Activated CD4-positive, alpha-beta memory T cell treated with anti-CD3 and anti-CD28 coated beads, Interleukin-2, amount 10 ng/mL, durations not matched to agents 7 days and 5 days (primary cell): ENCODE results near the gene FAM50A. TPM values are rescaled to one million over a fixed set of nuclear protein-coding genes. Genes with fewer than 3 reads are reported as not detected.
A peak's percentile ranks its signal among the peaks of the same experiment; 100 is the strongest.
"Not testable (repeated sequence)": the region's sequence is repeated elsewhere in the genome, so short reads cannot be mapped to it uniquely, and the experiment has no call there.

Experiments
- CTCF ChIA-PET: fragments of 350-600 bp; sonication (Branson Sonifier 250); formaldehyde crosslinking; loops from one replicate; lab custom pipeline; 2021; ENCODE audit warnings: antibody characterized with exemption, inconsistent platforms; lab: Charles Lee
- POLR2A ChIA-PET: fragments of 350-600 bp; sonication (Branson Sonifier 250); formaldehyde crosslinking; loops from one replicate; lab custom pipeline; 2021; ENCODE audit warnings: antibody characterized with exemption; lab: Charles Lee
- DNase-seq: peaks from one replicate; pipeline ENCODE4 v3.0.0-alpha.2; 2020
- H3K27ac Mint-ChIP-seq: one replicate; pipeline ENCODE4 v1.8.0; 2021; ENCODE audit warnings: mild to moderate bottlenecking, mixed read lengths
- H3K27me3 Mint-ChIP-seq: one replicate; pipeline ENCODE4 v1.8.0; 2021; ENCODE audit warnings: mixed read lengths
- H3K36me3 Mint-ChIP-seq: one replicate; pipeline ENCODE4 v1.8.0; 2021; ENCODE audit warnings: low read depth, mixed read lengths
- H3K4me1 Mint-ChIP-seq: one replicate; pipeline ENCODE4 v1.8.0; 2021; ENCODE audit warnings: mixed read lengths
- H3K4me3 Mint-ChIP-seq: one replicate; pipeline ENCODE4 v1.8.0; 2021; ENCODE audit warnings: mild to moderate bottlenecking, mixed read lengths
- H3K9me3 Mint-ChIP-seq: one replicate; pipeline ENCODE4 v1.8.0; 2021; ENCODE audit warnings: mixed read lengths
- total RNA-seq, 2 experiments: library from RNA; stranded (reverse); gene quantifications; one replicate each; pipeline ENCODE4 v1.2.3, GENCODE V29; 2021

Gene FAM50A
- total RNA-seq, result 10 to 100 TPM; 62.4 to 65.4 TPM

DNA sequence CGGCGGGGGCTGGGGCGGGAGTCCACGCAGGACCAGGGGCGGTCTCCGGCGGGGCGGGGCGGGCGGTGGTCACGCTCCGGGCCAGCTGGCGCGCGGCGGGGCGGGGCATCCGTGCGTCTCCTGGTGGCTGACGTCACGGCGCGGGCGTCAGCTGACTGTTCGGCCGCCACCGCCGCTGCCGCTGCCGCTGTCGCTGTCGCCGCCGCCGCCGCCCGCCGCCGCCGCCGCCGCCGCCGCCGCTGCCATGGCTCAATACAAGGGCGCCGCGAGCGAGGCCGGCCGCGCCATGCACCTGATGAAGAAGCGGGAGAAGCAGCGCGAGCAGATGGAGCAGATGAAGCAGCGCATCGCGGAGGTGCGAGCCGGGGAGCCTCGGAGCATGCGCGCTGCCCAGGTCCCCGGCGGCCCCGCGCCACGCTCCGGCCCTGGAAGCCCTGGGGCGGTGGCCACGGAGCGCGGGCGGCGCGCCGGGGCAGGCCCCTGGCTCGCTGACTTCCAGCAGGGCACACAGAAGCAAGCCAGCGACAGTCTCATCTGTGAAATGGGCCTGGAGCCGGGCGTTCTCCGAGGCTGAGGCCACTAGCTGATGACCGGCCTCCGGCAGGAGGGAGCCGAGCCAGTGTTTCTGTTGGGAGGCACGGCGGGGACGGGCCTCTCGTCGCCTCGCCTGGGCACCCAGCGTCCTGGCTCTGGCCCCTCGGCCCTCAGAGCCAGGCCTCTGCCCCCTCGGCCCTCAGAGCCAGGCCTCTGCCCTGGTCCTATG lies at the start of gene FAM50A:
Gene FAM50A, plus strand, starts transcription at position 150 of the 763 bp plus-strand sequence. Its CDS starts 95 bp downstream, at position 245.
- peak; percentile 76 for DNase-seq
- POLR2A ChIA-PET, result interaction anchor here (0.6 to 1.9 kb wide), 2 partner anchors 15 to 32 kb away, joined by 3 to 6 read pairs; no protein-coding TSS in a partner anchor
- peaks cover 33% of the 10 kb centered on the region for H3K4me1 Mint-ChIP-seq
- peak within 1 kb of the TSS; percentile 69 for H3K4me3 Mint-ChIP-seq
- H3K36me3 Mint-ChIP-seq, result peaks cover 29% of the 10 kb centered on the region
- H3K27ac Mint-ChIP-seq, result peak within 1 kb of the TSS; percentile 82
- CTCF ChIA-PET, result no interaction called here
- no peaks in the 10 kb centered on the region for H3K9me3 Mint-ChIP-seq
- no peaks in the 10 kb centered on the region for H3K27me3 Mint-ChIP-seq

DNA sequence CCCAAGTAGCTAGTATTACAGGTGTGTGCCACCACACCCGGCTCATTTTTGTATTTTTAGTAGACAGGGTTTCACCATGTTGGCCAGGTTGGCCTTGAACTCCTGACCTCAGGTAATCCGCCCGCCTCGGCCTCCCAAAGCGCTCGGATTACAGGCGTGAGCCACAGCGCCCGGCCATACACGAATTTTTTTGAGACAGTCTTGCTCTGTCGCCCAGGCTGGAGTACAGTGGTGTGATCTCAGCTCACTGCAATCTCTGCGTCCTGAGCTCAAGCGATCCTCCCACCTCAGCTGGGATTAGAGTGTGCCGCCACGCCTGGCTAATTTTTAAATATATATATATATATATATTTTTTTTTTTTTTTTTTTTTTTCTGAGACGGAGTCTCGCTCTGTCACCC lies 47.6 kb upstream of the FAM50A start:
- H3K27ac Mint-ChIP-seq, H3K27me3 Mint-ChIP-seq, DNase-seq, H3K9me3 Mint-ChIP-seq, CTCF ChIA-PET: not testable (repeated sequence)
- Mint-ChIP-seq H3K4me3 (peak overlapping the region; percentile 98), H3K4me1 (peaks cover 16% of the 10 kb centered on the region), H3K36me3 (peaks cover 34% of the 10 kb centered on the region)
- POLR2A ChIA-PET, result interaction anchor here (1.1 to 7.2 kb wide), 2 partner anchors 14 to 23 kb away, joined by 3 to 103 read pairs; partner anchors contain the start of genes DNASE1L1 and TAFAZZIN

- POLR2A ChIA-PET, result interaction anchor here (0.6 to 7.2 kb wide), 28 partner anchors 14 to 474 kb away, joined by 3 to 103 read pairs (median 8); partner anchors contain the start of genes ATP6AP1, DNASE1L1, EMD and G6PD
- Mint-ChIP-seq H3K9me3 (no peaks in the 10 kb centered on the region), H3K4me3 (peak overlapping the region; percentile 98), H3K4me1 (peaks cover 16% of the 10 kb centered on the region), H3K36me3 (peaks cover 37% of the 10 kb centered on the region), H3K27me3 (no peaks in the 10 kb centered on the region), H3K27ac (peak overlapping the region; percentile 100)
- CTCF ChIA-PET, result interaction anchor here (1.1 to 1.2 kb wide), 2 partner anchors 13 to 32 kb away, joined by 3 to 5 read pairs; partner anchors contain the start of gene ATP6AP1
- DNase-seq, result peak; percentile 64
Measured at GRCh38 chrX:154396973-154397887, 46.7 kb upstream of the FAM50A start.

GRCh38 chrX:154397888-154398667 lies 45.9 kb upstream of the FAM50A start, which contains the start of gene RPL10:
TSS of gene RPL10 (plus strand) at chrX:154398377. CDS start at chrX:154398520, 143 bp downstream.
- Mint-ChIP-seq H3K4me3 (peak within 1 kb of the TSS; percentile 98), H3K27me3 (no peaks in the 10 kb centered on the region), H3K4me1 (peaks cover 16% of the 10 kb centered on the region), H3K36me3 (peaks cover 39% of the 10 kb centered on the region), H3K27ac (peak within 1 kb of the TSS; percentile 100), H3K9me3 (no peaks in the 10 kb centered on the region)
- ChIA-PET POLR2A (interaction anchor here (0.6 to 7.2 kb wide), 34 partner anchors 13 to 475 kb away, joined by 3 to 103 read pairs (median 6); partner anchors contain the start of genes ATP6AP1, DKC1, DNASE1L1 and EMD), CTCF (interaction anchor here (0.7 to 2.3 kb wide), 8 partner anchors 12 to 135 kb away, joined by 3 to 8 read pairs (median 4); partner anchors contain the start of genes ATP6AP1, LAGE3 and SLC10A3)
- DNase-seq, result peak; percentile 93

GRCh38 chrX:154398668-154399526 lies 45.0 kb upstream of the FAM50A start:
- CTCF ChIA-PET, result interaction anchor here (0.6 to 2.3 kb wide), 11 partner anchors 11 to 135 kb away, joined by 3 to 8 read pairs (median 4); partner anchors contain the start of genes ATP6AP1, LAGE3 and SLC10A3
- peaks cover 16% of the 10 kb centered on the region for H3K4me1 Mint-ChIP-seq
- H3K27me3 Mint-ChIP-seq, result no peaks in the 10 kb centered on the region
- peaks cover 39% of the 10 kb centered on the region for H3K36me3 Mint-ChIP-seq
- POLR2A ChIA-PET, result interaction anchor here (0.6 to 7.2 kb wide), 34 partner anchors 9 to 476 kb away, joined by 3 to 103 read pairs (median 6); partner anchors contain the start of genes ATP6AP1, DKC1, DNASE1L1 and EMD
- H3K9me3 Mint-ChIP-seq, result no peaks in the 10 kb centered on the region
- peak overlapping the region; percentile 100 for H3K27ac Mint-ChIP-seq
- DNase-seq, result peak; percentile 89
- H3K4me3 Mint-ChIP-seq, result peak overlapping the region; percentile 98

GRCh38 chrX:154399527-154400368 lies 44.2 kb upstream of the FAM50A start:
- Mint-ChIP-seq H3K36me3 (peaks cover 39% of the 10 kb centered on the region), H3K4me3 (peak overlapping the region; percentile 98), H3K27ac (peak overlapping the region; percentile 100), H3K9me3 (no peaks in the 10 kb centered on the region), H3K4me1 (peaks cover 16% of the 10 kb centered on the region), H3K27me3 (no peaks in the 10 kb centered on the region)
- CTCF ChIA-PET, result interaction anchor here (0.8 to 2.3 kb wide), 4 partner anchors 11 to 134 kb away, joined by 4 to 8 read pairs (median 5); partner anchors contain the start of genes ATP6AP1 and SLC10A3
- peak; percentile 53 for DNase-seq
- POLR2A ChIA-PET, result interaction anchor here (0.7 to 7.2 kb wide), 19 partner anchors 8 to 473 kb away, joined by 3 to 103 read pairs (median 10); partner anchors contain the start of genes ATP6AP1, DKC1, DNASE1L1 and EMD

DNA sequence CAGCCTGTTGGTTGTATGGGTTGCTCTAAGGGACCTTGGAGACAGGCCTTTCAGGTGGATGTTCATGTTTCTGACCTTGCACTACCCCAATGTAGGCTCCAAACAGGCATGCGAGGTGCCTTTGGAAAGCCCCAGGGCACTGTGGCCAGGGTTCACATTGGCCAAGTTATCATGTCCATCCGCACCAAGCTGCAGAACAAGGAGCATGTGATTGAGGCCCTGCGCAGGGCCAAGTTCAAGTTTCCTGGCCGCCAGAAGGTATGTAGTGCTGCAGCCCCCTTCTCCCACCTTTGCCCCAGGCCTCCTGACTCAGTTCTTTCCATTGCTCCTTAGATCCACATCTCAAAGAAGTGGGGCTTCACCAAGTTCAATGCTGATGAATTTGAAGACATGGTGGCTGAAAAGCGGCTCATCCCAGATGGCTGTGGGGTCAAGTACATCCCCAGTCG lies 43.5 kb upstream of the FAM50A start:
- H3K4me1 Mint-ChIP-seq, result peaks cover 16% of the 10 kb centered on the region
- ChIA-PET CTCF (interaction anchor here (0.8 to 2.3 kb wide), 3 partner anchors 10 to 90 kb away, joined by 4 to 8 read pairs (median 6); partner anchors contain the start of genes ATP6AP1 and SLC10A3), POLR2A (interaction anchor here (0.7 to 7.2 kb wide), 12 partner anchors 10 to 431 kb away, joined by 3 to 103 read pairs (median 6); partner anchors contain the start of genes ATP6AP1, DNASE1L1, FAM3A and TAFAZZIN)
- peaks cover 39% of the 10 kb centered on the region for H3K36me3 Mint-ChIP-seq
- H3K27ac Mint-ChIP-seq, result peak overlapping the region; percentile 100
- not testable (repeated sequence) for H3K9me3 Mint-ChIP-seq, DNase-seq, H3K27me3 Mint-ChIP-seq
- H3K4me3 Mint-ChIP-seq, result peak overlapping the region; percentile 98

GRCh38 chrX:154401045-154401799 lies 42.7 kb upstream of the FAM50A start:
- no peak overlapping the region for H3K4me3 Mint-ChIP-seq
- no peaks in the 10 kb centered on the region for H3K9me3 Mint-ChIP-seq
- H3K4me1 Mint-ChIP-seq, result peaks cover 16% of the 10 kb centered on the region
- H3K27me3 Mint-ChIP-seq, result no peaks in the 10 kb centered on the region
- DNase-seq, result no peak
- POLR2A ChIA-PET, result interaction anchor here (0.9 to 7.2 kb wide), 6 partner anchors 10 to 32 kb away, joined by 3 to 103 read pairs (median 16); partner anchors contain the start of genes ATP6AP1, DNASE1L1 and TAFAZZIN
- H3K36me3 Mint-ChIP-seq, result peaks cover 39% of the 10 kb centered on the region
- CTCF ChIA-PET, result no interaction called here
- H3K27ac Mint-ChIP-seq, result peak overlapping the region; percentile 100

DNA sequence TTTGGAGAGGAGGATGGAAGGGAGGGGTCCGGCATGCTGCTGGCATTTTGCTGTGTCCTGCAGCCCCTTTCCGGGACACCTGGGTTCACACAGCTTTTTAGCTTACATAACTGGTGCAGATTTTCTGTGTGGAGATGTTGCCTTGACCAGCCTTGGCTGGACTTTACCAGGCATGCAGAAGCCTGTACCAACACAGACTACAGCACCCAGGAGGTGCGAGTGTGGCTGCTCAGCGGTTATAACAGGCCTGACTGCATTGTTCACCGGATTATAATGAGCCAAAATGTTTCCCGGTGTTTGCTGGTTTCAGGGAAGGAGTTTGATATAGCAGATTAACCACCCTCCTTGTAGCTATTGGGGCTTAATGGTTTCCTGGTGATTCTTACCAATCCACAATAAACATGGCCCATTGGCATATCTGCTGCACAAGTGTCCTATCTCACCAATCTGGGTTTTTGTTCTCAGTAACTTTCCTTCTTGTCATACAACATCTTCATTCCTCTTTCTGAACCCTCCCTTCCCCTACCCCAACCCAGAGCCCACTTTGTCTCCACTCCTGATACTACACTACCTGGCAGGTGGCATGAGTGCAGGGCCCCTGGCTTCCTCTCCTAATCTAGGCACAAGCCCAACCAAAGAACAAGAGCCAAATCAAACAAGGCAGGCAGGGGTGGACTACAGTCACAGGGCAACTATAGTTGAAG lies 41.9 kb upstream of the FAM50A start:
- no peaks in the 10 kb centered on the region for H3K9me3 Mint-ChIP-seq
- H3K27ac Mint-ChIP-seq, result peak overlapping the region; percentile 3
- no peaks in the 10 kb centered on the region for H3K27me3 Mint-ChIP-seq
- no peak overlapping the region for H3K4me3 Mint-ChIP-seq
- ChIA-PET CTCF (no interaction called here), POLR2A (interaction anchor here (7.2 kb wide), 1 partner anchor 9 kb away, joined by 103 read pairs; the partner anchor contains the start of genes DNASE1L1 and TAFAZZIN)
- H3K36me3 Mint-ChIP-seq, result peaks cover 39% of the 10 kb centered on the region
- H3K4me1 Mint-ChIP-seq, result peaks cover 14% of the 10 kb centered on the region
- DNase-seq, result no peak
